ENCODE results near the gene KHDC1. TPM values are rescaled to one million over a fixed set of nuclear protein-coding genes. Genes with fewer than 3 reads are reported as not detected.
"Not testable (repeated sequence)": the region's sequence is repeated elsewhere in the genome, so short reads cannot be mapped to it uniquely, and the experiment has no call there.

Gene KHDC1, protein sequence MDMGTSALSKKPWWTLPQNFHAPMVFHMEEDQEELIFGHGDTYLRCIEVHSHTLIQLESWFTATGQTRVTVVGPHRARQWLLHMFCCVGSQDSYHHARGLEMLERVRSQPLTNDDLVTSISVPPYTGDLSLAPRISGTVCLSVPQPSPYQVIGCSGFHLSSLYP
- 0.88 TPM for total RNA-seq

- peak; percentile 49 for ATAC-seq
Measured at GRCh38 chr6:73262671-73263569, at the start of gene KHDC1. KHDC1 (minus strand) TSS chr6:73263196; CDS start chr6:73242517, 20,679 bp downstream.

- not testable (repeated sequence) for ATAC-seq
Measured at GRCh38 chr6:73310503-73310845, 47.5 kb upstream of the KHDC1 start.

DNA sequence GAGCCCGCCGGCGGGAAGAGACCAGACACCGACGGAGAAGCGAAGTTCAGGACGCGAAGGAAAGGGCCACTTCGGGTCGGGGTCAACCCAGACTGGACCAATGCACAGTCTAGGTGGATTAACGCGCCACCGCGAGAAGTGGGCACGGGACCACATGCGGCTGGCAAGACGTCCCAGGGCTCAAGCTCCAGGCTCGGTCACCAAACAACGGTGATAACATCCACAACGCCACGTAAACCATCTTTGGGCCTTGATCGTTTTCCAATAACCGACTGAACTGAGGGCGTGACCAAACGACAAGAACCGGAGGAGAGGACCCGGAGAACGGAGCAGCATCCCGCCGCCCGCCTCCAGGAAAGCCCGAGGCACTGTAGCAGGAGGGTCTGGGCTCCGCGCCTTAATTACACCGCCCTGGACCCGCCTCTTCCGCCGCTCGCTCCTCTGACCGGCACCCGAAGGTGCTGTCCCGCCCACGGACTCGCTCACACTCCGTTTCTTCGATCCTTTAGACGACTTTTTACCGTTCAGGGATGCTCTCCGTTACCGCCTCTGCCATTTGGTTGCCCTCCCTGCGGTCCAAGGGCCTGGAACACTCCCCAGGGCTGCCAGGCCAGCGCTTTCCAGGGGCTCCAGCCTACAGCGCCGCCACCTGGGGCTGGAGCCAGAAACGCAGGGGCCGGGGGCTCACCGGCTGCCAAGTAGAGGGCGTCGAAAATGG is 46.9 kb upstream of the KHDC1 start:
- peak; percentile 77 for ATAC-seq

DNA sequence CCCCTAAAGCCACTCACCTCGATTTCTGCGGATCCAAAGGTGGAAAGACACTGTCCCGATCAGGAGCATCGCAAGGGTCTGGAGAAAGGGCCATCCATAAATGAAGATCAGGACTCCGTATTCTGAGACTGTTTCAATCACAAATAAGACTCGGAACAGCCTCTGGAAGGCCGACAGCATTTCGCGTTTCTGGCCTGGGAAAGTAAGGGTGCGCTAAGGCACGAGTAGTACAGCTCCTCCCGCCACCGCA is 46.5 kb upstream of the KHDC1 start:
- ATAC-seq: peak; percentile 69

GRCh38 chr6:73308712-73309534 is 45.9 kb upstream of the KHDC1 start:
- peak; percentile 20 for ATAC-seq

DNA sequence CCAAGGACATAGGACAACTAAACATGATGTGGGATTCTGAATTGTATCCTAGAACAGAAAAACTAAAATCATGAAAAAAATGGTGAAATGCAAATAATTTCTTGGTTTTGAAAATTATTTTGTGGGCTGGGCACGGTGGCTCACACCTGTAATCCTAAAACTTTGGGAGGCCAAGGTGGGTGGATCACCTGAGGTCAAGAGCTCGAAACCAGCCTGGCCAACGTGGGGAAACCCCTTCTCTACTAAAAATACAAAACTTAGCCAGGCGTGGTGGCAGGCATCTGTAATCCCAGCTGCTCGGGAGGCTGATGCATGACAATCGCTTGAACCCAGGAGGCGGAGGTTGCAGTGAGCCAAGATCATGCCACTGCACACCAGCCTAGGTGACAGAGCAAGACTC is 40.8 kb upstream of the KHDC1 start:
- ATAC-seq: not testable (repeated sequence)

DNA sequence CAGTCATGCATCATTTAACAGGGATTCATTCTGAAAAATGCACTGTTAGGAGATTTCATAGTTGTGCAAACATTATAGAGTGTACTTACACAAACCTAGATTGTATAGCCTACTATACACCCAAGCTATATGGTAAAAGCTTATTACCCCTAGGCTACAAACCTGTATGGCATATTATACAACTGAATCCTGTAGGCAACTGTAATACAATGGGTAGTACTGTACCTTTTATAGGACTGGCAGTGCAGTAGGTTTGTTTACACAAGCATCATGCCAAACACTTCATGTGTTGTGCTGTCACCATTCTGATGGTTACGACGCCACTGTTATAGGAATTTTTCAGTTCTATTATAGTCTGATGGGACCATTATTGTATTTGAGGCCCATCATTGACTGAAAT is 39.3 kb upstream of the KHDC1 start:
- ATAC-seq: no peak

DNA sequence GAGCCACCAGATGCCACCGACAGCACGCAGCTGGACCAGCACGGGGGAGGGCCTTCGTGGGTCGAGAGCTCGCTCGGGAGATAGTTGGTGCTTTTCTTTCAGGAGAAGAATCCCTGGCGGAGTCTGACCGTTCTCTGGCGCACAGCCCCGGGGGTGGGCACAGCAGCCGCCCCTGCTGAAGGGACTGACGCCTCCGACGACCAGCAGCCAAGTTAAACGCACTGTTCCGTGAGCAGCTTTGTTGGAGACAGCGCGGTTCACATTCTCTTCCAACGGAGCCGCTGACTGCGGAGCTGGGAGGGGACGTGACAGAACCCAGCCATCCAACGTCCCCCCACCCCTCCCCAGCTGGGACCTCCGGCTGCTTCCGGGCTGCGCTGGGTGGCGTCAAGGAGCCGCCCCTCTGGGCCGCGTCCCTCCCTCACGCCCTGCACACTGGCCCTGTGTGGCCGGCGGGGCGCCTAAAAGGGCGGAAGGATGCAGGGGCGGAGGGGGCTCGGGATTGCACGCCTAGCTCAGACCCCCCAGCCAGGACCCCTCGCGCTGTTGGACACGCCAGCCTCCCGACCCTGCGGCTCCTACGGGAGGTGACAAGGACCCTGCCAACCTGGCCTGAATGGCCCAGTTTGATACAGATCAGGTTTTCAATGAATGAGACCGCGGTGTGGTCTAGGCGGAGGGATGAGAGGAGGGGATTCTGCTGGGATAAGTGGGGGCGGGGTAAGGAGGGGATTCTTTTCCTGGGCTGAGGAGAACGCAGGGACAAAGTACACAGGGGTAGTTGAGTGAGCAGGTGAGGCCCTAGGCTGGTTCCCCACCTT is 36.4 kb upstream of the KHDC1 start:
- no peak for ATAC-seq

GRCh38 chr6:73293331-73293730 is 30.3 kb upstream of the KHDC1 start:
- no peak for ATAC-seq

GRCh38 chr6:73290435-73290834 is 27.4 kb upstream of the KHDC1 start:
- no peak for ATAC-seq

DNA sequence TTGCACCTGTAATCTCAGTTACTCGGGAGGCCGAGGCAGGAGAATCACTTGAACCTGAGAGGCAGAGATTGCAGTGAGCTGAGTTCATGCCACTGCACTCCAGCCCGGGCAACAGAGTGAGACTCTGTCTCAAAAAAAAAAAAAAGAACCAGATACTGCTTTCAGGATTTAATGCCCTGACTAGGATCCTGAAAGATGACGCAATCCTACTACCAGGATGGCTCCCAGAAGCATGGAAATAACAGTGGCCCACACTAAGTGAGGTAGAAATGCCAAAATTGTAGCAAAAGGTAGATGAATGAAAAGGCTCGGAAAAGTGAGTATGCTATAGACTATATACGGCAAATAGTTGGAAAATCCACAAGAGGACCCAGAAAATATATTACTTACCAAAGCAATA is 23.8 kb upstream of the KHDC1 start:
- ATAC-seq: no peak

GRCh38 chr6:73285674-73286283 is 22.8 kb upstream of the KHDC1 start:
- no peak for ATAC-seq

DNA sequence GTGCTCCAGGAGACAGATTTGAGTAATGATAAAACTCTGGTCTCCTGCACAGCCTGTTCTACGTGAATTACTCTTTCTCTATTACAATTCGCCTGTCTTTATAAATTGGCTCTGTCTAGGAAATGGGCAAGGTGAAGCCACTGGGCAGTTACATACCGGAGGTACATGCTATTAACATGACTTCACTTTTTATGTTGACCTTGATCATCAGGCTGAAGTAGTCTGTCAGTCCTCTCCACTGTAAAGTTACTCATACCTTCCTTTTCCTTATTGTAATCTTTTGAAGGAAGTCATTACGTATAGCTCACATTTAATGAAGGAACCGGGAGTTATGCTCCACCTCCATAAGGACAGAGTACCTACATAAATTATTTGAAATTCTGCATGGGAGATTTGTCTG is 19.9 kb upstream of the KHDC1 start:
- peak; percentile 84 for ATAC-seq

DNA sequence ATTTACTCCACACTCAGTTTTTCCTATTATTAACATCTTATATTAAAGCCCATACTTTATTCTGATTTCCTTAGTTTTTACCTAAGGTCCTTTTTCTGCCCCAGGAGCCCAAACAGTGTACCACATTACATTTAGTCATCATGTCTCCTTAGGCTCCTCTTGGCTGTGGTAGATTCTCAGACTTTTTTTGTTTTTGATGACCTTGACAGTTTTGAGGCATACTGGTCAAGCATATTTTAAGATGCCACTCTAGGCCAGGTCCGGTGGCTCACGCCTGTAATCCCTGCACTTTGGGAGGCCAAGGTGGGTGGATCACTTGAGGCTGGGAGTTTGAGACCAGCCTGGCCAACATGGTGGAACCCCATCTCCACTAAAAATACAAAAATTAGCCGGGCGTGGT is 18.7 kb upstream of the KHDC1 start:
- not testable (repeated sequence) for ATAC-seq

DNA sequence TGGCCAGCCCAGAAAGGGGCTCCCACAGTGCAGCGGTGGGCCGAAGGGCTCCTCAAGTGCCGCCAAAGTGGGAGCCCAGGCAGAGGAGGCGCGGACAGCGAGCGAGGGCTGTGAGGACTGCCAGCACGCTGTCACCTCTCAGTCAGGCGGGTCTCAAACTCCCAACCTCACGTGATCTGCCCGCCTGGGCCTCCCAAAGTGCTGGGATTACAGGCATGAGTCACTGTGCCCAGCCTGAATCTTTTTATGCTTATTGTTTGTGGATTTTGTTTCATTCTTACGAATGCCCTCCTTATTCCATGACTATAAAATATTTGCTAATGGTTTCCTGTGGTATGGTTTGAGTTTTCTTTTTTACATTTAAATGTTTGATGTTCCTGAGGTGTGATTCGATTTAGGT is 6.3 kb upstream of the KHDC1 start:
- not testable (repeated sequence) for ATAC-seq

DNA sequence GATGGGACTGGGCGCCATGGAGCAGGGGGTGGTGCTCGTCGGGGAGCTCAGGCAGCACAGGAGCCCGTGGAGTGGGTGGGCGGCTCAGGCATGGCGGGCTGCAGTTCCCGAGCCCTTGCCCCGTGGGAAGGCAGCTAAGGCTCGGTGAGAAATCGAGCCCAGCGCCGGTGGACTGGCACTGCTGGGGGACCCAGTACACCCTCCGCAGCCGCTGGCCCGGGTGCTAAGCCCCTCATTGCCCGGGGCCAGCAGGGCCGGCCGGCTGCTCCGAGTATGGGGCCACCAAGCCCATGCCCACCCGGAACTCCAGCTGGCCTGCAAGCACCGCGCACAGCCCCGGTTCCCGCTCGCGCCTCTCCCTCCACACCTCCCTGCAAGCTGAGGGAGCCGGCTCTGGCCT is 5.9 kb upstream of the KHDC1 start:
- ATAC-seq: not testable (repeated sequence)

GRCh38 chr6:73264446-73264845 is 1.4 kb upstream of the KHDC1 start:
- peak; percentile 99 for ATAC-seq

- no peak for ATAC-seq
Measured at GRCh38 chr6:73263570-73263909, 544 bp upstream of the KHDC1 start.

DNA sequence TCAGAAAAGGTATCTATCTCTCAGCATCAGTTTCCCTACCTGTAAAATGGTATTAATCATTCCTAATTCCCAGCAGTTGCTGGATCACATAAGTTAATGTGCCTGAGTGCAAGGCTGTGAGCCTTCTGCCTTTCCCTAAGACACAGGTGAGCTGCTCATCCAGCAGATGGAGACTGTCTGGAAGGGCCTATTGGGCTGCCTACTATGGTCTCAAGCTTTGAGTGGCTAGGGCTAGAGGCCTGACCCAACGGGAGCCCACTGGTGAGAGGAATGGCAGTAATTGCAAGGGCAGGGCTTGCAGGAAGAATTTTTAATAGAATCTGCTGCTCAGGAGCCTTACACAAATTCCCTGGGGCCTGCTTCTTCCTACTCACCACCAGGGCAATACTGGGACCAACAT is 4.3 kb downstream of the KHDC1 start:
- ATAC-seq: no peak

DNA sequence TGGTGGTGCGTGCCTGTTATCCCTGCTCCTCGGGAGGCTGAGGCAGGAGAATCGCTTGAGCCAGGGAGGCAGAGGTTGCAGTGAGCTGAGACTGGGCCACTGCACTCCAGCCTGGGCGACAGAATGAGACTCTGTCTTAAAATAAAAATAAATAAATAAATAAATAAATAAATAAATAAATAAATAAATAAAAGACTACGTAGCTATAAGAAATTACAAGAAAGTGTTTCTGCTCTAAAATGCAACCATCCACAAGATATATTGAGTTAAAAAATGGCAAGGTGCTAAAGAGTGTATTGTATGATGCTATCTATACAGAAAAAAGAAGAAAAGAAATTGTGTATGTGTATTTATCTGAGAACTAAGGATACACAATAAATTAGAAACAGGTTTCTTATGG is 8.7 kb downstream of the KHDC1 start:
- not testable (repeated sequence) for ATAC-seq

GRCh38 chr6:73252703-73253102 is 10.3 kb downstream of the KHDC1 start:
- no peak for ATAC-seq

DNA sequence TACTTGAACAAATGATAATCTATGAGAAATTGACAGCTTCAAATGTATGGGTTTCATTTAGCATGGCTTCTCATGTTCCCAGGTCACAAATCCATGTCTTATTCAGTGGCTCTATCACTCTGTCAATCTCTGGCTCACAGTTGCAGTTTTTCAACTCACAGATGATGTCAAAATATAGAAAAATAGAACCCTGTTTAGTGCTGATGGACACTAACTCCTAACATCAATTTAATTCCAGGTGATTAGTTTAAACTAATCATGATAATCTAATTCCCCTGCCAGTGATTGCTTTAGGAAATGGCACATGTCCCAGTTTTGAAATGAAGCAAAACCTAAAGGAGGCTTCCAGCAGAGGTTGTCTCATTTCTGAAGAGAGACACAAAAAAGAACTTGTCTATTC is 13.0 kb downstream of the KHDC1 start:
- no peak for ATAC-seq
